H9 (cell line): ENCODE measurements around the gene CUL4A. TPM values are rescaled to one million over a fixed set of nuclear protein-coding genes. Genes with fewer than 3 reads are reported as not detected.

ENCODE experiments used
- DNase-seq: peaks from one replicate; pipeline ENCODE4 v3.0.0-alpha.2; 2017
- H2AFZ ChIP-seq: one replicate; pipeline ENCODE4 v1.6.1; 2013; ENCODE audit warnings: mild to moderate bottlenecking, low read length, control low read depth, moderate library complexity
- H2AK5ac ChIP-seq: 2 replicates; pipeline ENCODE4 v1.6.1; 2013; ENCODE audit warnings: low read length, control low read depth, mixed read lengths; ENCODE audit not compliant: insufficient read length
- H2BK120ac ChIP-seq: one replicate; pipeline ENCODE4 v1.6.1; 2013; ENCODE audit warnings: low read depth, mild to moderate bottlenecking, low read length, control low read depth, inconsistent platforms; ENCODE audit not compliant: poor library complexity, severe bottlenecking
- H2BK12ac ChIP-seq: 2 replicates; pipeline ENCODE4 v1.6.1; 2013; ENCODE audit warnings: low read length, control low read depth, mixed read lengths, low read depth; ENCODE audit not compliant: insufficient read length
- H2BK15ac ChIP-seq: 2 replicates; pipeline ENCODE4 v1.6.1; 2013; ENCODE audit warnings: low read depth, low read length, control low read depth
- H2BK20ac ChIP-seq: one replicate; pipeline ENCODE4 v1.6.1; 2013; ENCODE audit warnings: low read depth, mild to moderate bottlenecking, low read length, control low read depth, inconsistent platforms; ENCODE audit not compliant: poor library complexity, severe bottlenecking
- H2BK5ac ChIP-seq: 2 replicates; pipeline ENCODE4 v1.6.1; 2013; ENCODE audit warnings: low read length, control low read depth, mixed read lengths; ENCODE audit not compliant: insufficient read length
- H3K14ac ChIP-seq: 2 replicates; pipeline ENCODE4 v1.6.1; 2013; ENCODE audit warnings: low read length, control low read depth; ENCODE audit not compliant: insufficient read depth
- H3K18ac ChIP-seq: 2 replicates; pipeline ENCODE4 v1.6.1; 2013; ENCODE audit warnings: low read depth, mild to moderate bottlenecking, mixed read lengths, low read length, control low read depth; ENCODE audit not compliant: insufficient read length
- H3K23ac ChIP-seq: 2 replicates; pipeline ENCODE4 v1.6.1; 2013; ENCODE audit warnings: low read length, control low read depth, mixed read lengths, low read depth; ENCODE audit not compliant: insufficient read length
- H3K23me2 ChIP-seq: 2 replicates; pipeline ENCODE4 v1.6.1; 2013; ENCODE audit warnings: low read depth, mild to moderate bottlenecking, mixed read lengths, low read length, control low read depth; ENCODE audit not compliant: insufficient read length, poor library complexity, severe bottlenecking
- H3K27ac ChIP-seq: 2 replicates; pipeline ENCODE4 v1.5.1; 2013; ENCODE audit warnings: low read length, control low read depth, mixed read lengths, low read depth; ENCODE audit not compliant: insufficient read length
- H3K27me3 ChIP-seq: 2 replicates; pipeline ENCODE4 v1.6.1; 2013; ENCODE audit warnings: low read length, control low read depth, inconsistent platforms; ENCODE audit not compliant: insufficient read depth
- H3K4ac ChIP-seq: 2 replicates; pipeline ENCODE4 v1.6.1; 2013; ENCODE audit warnings: low read depth, mild to moderate bottlenecking, control low read depth, inconsistent platforms, low read length, moderate library complexity
- H3K4me1 ChIP-seq: 2 replicates; pipeline ENCODE4 v1.6.1; 2013; ENCODE audit warnings: low read length, control low read depth, inconsistent platforms; ENCODE audit not compliant: insufficient read depth
- H3K4me2 ChIP-seq: 2 replicates; pipeline ENCODE4 v1.6.1; 2013; ENCODE audit warnings: low read length, control low read depth, mixed read lengths; ENCODE audit not compliant: insufficient read length, insufficient read depth
- H3K56ac ChIP-seq: 2 replicates; pipeline ENCODE4 v1.6.1; 2013; ENCODE audit warnings: low read depth, mild to moderate bottlenecking, mixed read lengths, low read length, control low read depth; ENCODE audit not compliant: insufficient read length
- H3K79me1 ChIP-seq: 2 replicates; pipeline ENCODE4 v1.6.1; 2013; ENCODE audit warnings: low read depth, mild to moderate bottlenecking, moderate library complexity, low read length, control low read depth, inconsistent platforms; ENCODE audit not compliant: insufficient read depth, poor library complexity, severe bottlenecking
- H3K79me2 ChIP-seq: 2 replicates; pipeline ENCODE4 v1.6.1; 2013; ENCODE audit warnings: low read length, control low read depth, inconsistent platforms; ENCODE audit not compliant: insufficient read depth
- H3K9ac ChIP-seq: 2 replicates; pipeline ENCODE4 v1.6.1; 2013; ENCODE audit warnings: low read length, control low read depth, mixed read lengths; ENCODE audit not compliant: insufficient read length; ENCODE audit errors: extremely low read depth
- H3K9me3 ChIP-seq: one replicate; pipeline ENCODE4 v1.6.1; 2013; ENCODE audit warnings: low read depth, low read length, inconsistent platforms; ENCODE audit not compliant: control insufficient read depth
- H3T11ph ChIP-seq: one replicate; pipeline ENCODE4 v1.6.1; 2013; ENCODE audit warnings: mild to moderate bottlenecking, low read length, control low read depth, inconsistent platforms
- H4K20me1 ChIP-seq: one replicate; pipeline ENCODE4 v1.6.1; 2013; ENCODE audit not compliant: control insufficient read depth, insufficient read length, insufficient read depth
- H4K5ac ChIP-seq: 2 replicates; pipeline ENCODE4 v1.6.1; 2013; ENCODE audit warnings: low read depth, mild to moderate bottlenecking, mixed read lengths, low read length, control low read depth; ENCODE audit not compliant: insufficient read length
- H4K8ac ChIP-seq: replicated peaks from 2 replicates; pipeline ENCODE4 v1.6.1; 2013; ENCODE audit warnings: low read length, control low read depth, mixed read lengths, low read depth; ENCODE audit not compliant: insufficient read length
- H4K91ac ChIP-seq: 2 replicates; pipeline ENCODE4 v1.6.1; 2013; ENCODE audit warnings: low read depth, mild to moderate bottlenecking, moderate library complexity, mixed read lengths, low read length, control low read depth; ENCODE audit not compliant: insufficient read length
- H3K27ac Mint-ChIP-seq, 3 experiments: 2 replicates in 2 of 3; 3 replicates in 1 of 3; pipeline ENCODE4 v1.8.0; 2020 to 2021; ENCODE audit warnings: mixed read lengths in 3 of 3, mild to moderate bottlenecking in 1 of 3, moderate library complexity in 1 of 3
- H3K27me3 Mint-ChIP-seq: 2 replicates; pipeline ENCODE4 v1.8.0; 2021; ENCODE audit warnings: low read depth, mild to moderate bottlenecking, moderate library complexity, mixed read lengths
- H3K36me3 Mint-ChIP-seq, 3 experiments: 2 replicates in 2 of 3; 3 replicates in 1 of 3; pipeline ENCODE4 v1.8.0; 2020 to 2021; ENCODE audit warnings: low read depth in 3 of 3, mixed read lengths in 3 of 3; ENCODE audit not compliant: insufficient read depth in 1 of 3
- H3K4me1 Mint-ChIP-seq, 2 experiments: 2 replicates each; pipeline ENCODE4 v1.8.0; 2020; ENCODE audit warnings: mixed read lengths in 2 of 2
- H3K4me3 Mint-ChIP-seq, 2 experiments: 2 replicates in 1 of 2; 3 replicates in 1 of 2; pipeline ENCODE4 v1.8.0; 2020 to 2021; ENCODE audit warnings: mild to moderate bottlenecking in 2 of 2, mixed read lengths in 2 of 2, moderate library complexity in 1 of 2
- H3K9me3 Mint-ChIP-seq, 2 experiments: 2 replicates in 1 of 2; 3 replicates in 1 of 2; pipeline ENCODE4 v1.8.0; 2020; ENCODE audit warnings: mild to moderate bottlenecking in 2 of 2, mixed read lengths in 2 of 2, moderate library complexity in 1 of 2
- WGBS: extraction: QIAGEN DNeasy Blood & Tissue Kit; methylation state at CpG from one replicate; pipeline ENCODE4 v1.1.7; 2013; ENCODE audit warnings: missing lambda C conversion rate, low lambda C conversion rate, mixed read lengths; ENCODE audit not compliant: insufficient read length; ENCODE audit errors: extremely low coverage; 5-methylcytosine and 5-hydroxymethylcytosine counted together
- total RNA-seq: library from RNA; stranded (reverse); gene quantifications from 2 replicates; pipeline ENCODE4 v1.2.1, GENCODE V29; 2021
- TF ChIP-seq, protein P1 (sequence below): fragments of 200-600 bp; sonication (generic); conservative IDR thresholded peaks from 3 replicates; pipeline ENCODE4 v1.8.0; 2021; ENCODE audit warnings: antibody characterized with exemption, mild to moderate bottlenecking

Gene CUL4A
- total RNA-seq, 1 experiment from 2014 or later: 97.9 TPM

DNA sequence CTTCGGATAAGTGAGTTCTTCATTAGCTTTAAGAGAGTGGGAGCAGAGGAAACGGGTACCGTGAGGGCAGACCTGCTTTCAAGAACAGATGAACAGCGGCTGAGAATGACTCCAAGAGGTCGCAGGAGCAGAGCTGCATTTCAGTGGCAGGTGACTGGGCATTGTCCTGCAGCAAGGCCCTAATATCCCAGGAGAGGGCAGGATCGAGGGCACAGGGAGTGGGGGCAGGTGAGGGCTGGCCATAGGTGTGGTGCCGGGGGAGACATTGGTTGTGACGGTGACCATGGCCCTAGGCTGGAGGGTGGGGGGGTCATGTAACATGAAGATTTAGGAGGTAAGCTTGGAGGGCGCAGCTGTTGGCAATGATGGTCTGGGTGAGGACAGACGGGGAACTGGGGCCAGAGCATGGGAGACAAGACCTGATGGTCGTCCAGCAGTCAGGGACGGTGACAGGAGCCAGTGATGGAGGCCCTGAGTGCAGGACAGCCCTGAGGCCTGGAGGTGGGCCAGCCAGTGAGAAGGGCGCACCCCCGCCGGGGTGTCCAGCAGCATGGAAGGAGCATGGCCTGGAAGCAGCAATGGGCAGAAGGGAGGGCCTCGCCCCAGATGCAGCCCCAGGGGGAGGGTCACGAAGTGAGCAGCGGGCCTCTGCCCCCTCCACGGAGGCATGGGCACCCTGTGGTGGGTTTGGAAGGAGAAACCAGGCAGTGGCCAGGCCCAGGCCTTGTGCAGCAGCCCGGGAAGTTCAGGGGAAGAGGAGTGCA is 58.4 kb downstream of the CUL4A start:
- H3K27me3 Mint-ChIP-seq: peaks cover 3% of the 10 kb centered on the region; the same call in 1 of the 2 replicates
- Histone ChIP-seq H2AFZ (no peak overlapping the region), H3K4ac (no peak overlapping the region), H4K5ac (no peak overlapping the region), H2BK12ac (no peak overlapping the region), H3K23ac (no peak overlapping the region), H3K56ac (no peak overlapping the region), H2BK15ac (no peak overlapping the region), H3K4me2 (no peak overlapping the region), H3K9me3 (no peaks in the 10 kb centered on the region), H2BK20ac (no peak overlapping the region), H4K8ac (no peak overlapping the region), H3K14ac (no peak overlapping the region), H3K79me2 (no peaks in the 10 kb centered on the region), H3K79me1 (no peaks in the 10 kb centered on the region), H4K20me1 (no peaks in the 10 kb centered on the region), H4K91ac (no peak overlapping the region), H3K27ac (no peak overlapping the region), H3K18ac (no peak overlapping the region), H2AK5ac (no peak overlapping the region), H2BK5ac (no peak overlapping the region), H3K4me1 (no peaks in the 10 kb centered on the region), H3K27me3 (no peaks in the 10 kb centered on the region), H3K9ac (no peak overlapping the region), H2BK120ac (no peak overlapping the region), H3T11ph (no peak overlapping the region), H3K23me2 (no peaks in the 10 kb centered on the region)
- no peaks in the 10 kb centered on the region for H3K9me3 Mint-ChIP-seq
- TF ChIP-seq, protein P1, sequence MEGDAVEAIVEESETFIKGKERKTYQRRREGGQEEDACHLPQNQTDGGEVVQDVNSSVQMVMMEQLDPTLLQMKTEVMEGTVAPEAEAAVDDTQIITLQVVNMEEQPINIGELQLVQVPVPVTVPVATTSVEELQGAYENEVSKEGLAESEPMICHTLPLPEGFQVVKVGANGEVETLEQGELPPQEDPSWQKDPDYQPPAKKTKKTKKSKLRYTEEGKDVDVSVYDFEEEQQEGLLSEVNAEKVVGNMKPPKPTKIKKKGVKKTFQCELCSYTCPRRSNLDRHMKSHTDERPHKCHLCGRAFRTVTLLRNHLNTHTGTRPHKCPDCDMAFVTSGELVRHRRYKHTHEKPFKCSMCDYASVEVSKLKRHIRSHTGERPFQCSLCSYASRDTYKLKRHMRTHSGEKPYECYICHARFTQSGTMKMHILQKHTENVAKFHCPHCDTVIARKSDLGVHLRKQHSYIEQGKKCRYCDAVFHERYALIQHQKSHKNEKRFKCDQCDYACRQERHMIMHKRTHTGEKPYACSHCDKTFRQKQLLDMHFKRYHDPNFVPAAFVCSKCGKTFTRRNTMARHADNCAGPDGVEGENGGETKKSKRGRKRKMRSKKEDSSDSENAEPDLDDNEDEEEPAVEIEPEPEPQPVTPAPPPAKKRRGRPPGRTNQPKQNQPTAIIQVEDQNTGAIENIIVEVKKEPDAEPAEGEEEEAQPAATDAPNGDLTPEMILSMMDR: no peak
- no peak for DNase-seq
- H3K4me3 Mint-ChIP-seq: no peak overlapping the region
- H3K27ac Mint-ChIP-seq: peak overlapping the region; percentile 59 to 87 (median 87); a peak in 5 of 7 replicates
- H3K36me3 Mint-ChIP-seq: peaks cover 1 to 43% (median 10%) of the 10 kb centered on the region in 3 experiments; a peak in 4 of 7 replicates
- H3K4me1 Mint-ChIP-seq: no peaks in the 10 kb centered on the region
- no CpG with 5 or more reads among the region's 20 CpGs for WGBS
